Hepatocyte (in vitro differentiated cells): ENCODE data around the gene PLPPR1.

Experiments used
- EZH2 ChIP-seq: fragments of 200-600 bp; sonication (generic); IDR thresholded peaks from 2 replicates; pipeline ENCODE4 v1.6.1; 2016; ENCODE audit warnings: antibody characterized with exemption, mild to moderate bottlenecking, borderline replicate concordance
- TF ChIP-seq, protein P1 (sequence below): fragments of 200-600 bp; sonication (generic); IDR thresholded peaks from 2 replicates; pipeline ENCODE4 v1.5.1; 2016; ENCODE audit warnings: antibody characterized with exemption, mild to moderate bottlenecking; ENCODE audit not compliant: poor library complexity

DNA sequence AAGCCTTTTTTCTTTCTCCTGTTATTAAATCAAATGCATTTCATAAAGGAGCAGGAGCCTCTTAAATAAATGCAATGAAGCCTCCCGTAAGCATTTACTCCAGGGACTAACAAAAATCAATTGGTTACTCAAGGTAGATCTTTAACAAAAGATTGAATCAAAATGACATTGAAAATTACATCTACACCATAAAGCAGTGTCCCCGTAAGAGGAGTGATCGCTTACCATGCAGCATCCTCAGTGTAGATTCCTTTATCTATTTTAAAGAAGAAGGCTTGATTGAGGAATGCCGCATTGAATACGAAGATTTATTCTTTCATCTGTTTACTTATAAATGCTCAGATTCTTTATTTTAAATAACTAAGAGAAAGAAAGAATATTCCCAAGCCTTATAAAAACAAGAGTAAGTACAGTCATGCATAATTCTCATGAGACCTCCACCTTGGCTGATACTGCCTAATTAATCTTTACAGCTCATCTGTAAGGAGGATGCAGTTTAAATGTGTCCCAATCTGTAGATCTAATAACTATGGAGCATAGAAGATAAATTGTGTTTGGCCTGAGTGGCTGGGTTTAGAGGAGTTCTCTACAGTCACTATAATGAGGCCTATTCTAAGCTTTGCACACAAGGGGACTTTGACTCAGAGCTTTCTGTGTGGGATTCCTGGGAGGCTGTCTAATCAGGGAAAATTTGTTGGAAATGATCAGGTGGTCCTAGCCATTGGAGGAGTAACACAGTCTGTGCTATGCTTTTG lies 55.1 kb downstream of the PLPPR1 start:
- TF ChIP-seq, protein P1, sequence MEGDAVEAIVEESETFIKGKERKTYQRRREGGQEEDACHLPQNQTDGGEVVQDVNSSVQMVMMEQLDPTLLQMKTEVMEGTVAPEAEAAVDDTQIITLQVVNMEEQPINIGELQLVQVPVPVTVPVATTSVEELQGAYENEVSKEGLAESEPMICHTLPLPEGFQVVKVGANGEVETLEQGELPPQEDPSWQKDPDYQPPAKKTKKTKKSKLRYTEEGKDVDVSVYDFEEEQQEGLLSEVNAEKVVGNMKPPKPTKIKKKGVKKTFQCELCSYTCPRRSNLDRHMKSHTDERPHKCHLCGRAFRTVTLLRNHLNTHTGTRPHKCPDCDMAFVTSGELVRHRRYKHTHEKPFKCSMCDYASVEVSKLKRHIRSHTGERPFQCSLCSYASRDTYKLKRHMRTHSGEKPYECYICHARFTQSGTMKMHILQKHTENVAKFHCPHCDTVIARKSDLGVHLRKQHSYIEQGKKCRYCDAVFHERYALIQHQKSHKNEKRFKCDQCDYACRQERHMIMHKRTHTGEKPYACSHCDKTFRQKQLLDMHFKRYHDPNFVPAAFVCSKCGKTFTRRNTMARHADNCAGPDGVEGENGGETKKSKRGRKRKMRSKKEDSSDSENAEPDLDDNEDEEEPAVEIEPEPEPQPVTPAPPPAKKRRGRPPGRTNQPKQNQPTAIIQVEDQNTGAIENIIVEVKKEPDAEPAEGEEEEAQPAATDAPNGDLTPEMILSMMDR, result no peak
- no peak for TF ChIP-seq EZH2
